SK-N-DZ (cell line): ENCODE measurements around the gene FBRSL1.

Experiments used
- DNase-seq: peaks from one replicate; pipeline ENCODE4 v3.0.0-alpha.2; 2015; ENCODE audit warnings: low spot score

The FBRSL1 gene

DNA sequence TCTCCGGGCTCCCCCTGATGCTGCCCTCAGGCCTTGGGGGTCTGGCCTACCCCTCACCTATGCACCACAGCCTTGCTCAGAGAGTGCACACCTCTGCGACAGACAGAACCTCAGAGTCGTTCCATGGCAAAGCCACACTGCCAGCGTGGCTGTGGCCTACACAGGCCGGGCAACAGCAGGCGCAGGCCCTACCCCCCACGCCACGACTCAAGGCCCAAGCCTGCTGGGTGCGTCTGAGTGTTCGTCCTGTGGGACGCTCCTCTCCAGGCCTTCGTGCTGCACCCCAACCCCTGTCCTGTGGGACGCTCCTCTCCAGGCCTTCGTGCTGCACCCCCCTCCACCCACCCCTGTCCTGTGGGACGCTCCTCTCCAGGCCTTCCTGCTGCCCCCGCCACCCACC is 66.3 kb downstream of the FBRSL1 start:
- no peak for DNase-seq

DNA sequence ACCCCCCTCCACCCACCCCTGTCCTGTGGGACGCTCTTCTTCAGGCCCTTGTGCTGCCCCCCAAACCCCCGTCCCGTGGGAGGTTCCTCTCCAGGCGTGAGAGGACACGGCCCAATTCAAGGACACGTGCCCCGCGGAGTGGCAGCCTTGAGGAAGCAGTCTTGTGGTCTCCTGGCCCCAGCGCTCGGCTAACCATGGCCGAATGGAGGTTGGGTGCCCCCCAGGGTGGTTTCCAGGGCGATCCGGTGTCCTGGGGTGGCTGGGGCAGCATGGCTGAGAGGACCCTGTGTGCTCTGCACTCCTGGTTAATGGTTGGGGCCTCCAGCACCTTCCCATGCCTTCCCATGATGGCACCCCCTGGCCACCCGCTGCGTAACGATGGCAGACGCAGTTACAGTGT is 66.8 kb downstream of the FBRSL1 start:
- no peak for DNase-seq

DNA sequence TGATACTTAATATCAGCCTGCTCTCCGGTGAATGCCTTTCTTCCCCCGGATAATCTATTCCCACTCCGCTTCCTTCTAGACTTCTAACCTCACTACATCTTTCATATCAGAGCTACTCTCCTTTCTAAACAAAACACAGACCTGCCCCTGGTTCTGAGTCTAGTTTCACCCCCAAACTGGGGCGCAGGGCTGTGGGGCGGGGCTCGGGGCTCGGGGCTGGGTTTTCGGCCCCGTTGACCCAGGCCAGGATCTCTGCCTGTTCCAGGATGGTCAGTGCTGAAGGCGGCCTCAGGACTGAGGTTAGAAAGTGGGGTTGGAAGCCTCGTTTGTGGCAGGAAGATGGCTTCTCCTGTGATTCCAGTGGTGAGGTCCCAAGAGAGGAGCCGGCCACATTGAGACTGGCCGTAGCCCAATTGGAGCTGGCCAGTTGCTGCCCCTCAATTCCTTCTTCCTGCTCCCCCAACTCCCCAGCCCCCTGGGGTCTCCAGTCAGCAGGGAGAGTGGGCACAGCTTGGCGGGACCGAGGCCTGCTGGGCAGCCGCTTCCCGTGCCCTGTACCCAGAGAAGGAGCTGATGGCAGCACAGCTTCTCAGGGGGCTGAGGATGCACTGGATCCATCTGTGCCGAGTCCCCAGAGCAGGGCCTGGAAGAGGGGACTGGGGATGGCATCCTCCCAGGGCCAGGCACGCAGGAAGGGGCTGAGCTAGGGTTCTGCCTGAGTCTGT is 67.5 kb downstream of the FBRSL1 start:
- no peak for DNase-seq

GRCh38 chr12:132558042-132558856 is 68.3 kb downstream of the FBRSL1 start:
- no peak for DNase-seq

- no peak for DNase-seq
Measured at GRCh38 chr12:132558861-132559623, 69.1 kb downstream of the FBRSL1 start.

DNA sequence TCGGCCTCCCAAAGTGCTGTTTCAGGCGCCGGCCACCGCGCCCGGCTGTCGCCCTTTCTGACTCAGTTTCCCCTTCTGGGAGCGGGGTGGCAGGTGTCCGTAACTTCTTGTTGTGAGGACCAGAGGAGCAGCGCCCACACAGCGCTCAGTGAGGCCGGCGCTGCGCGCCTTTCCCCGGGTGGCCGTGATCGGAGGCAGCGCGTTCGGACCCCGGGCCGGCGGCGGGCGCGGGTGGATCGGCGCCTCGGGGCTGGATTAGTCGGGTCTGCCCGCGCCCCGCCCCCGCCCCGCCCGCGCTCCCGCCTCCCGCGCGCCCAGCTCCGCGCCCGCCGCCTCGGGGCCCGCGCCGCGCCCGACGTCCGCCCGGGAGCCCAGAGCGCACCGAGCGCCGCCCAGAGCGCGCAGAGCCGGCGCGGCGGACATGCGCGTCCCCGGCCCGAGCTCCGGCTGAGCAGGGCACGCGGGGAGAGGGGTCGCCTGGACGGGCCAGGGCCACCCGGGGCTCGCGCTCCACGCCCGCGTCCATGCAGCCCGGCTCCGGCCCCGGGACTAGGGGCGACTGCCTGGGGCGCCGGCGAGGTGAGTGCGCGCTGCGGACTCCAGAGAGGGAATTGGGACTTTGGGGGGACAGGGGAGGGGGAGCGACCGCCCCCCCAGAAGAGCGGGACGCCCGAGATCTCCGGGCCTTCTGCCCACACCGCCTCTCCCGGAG is 69.9 kb downstream of the FBRSL1 start:
- peak; percentile 60 for DNase-seq

GRCh38 chr12:132560364-132560613 is 70.3 kb downstream of the FBRSL1 start:
- DNase-seq: no peak

DNA sequence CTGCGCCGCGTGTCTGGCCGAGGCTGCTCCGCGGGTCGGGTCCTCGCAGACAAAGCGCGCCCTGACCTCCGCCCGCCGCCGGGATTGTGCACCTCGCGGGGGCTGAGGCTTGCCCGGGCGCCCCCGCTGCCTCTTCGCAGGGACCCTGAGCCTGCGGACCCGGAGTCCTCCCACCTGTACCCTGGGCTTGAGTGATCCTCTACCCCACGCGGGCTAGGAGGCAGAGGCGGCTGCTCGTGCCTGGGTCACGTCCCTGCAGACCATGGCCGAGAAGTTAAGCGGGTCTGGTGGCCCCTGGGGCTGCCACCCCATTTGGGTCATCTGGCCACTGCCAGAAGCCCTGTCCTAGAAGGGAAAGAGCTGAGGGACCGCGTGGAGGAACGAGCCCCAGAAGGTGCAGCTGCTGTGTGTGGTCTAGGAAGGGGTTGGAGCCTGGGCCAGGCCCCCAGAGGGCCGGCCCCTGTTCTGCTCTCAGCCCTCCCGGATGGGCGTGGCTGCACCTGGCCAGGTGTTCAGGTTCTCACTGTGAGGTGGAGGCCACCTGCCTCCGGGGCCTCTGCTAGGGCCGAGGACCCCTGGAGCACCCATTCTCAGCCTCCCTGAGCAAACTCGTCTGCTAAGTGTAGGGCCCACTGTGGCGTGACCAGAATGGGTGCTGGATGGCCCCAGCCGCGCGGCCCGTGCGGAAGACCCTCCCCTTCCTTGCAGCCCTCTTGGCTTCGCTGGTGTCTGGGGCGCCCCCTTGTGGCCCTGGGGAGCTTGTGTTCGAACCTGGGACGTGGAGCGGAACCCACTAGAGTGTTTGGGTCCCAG is 70.9 kb downstream of the FBRSL1 start:
- DNase-seq: peak; percentile 90
